DMS114 treated with DMSO at 0.1 percent for 48 hours (cell line): Measurements from ENCODE around the gene SERPINA4.
A peak's percentile ranks its signal among the peaks of the same experiment; 100 is the strongest.

Experiments
- DNase-seq: peaks from one replicate; lab custom pipeline; 2025; ENCODE audit not compliant: unreplicated experiment; lab: John Stamatoyannopoulos, UW

Gene SERPINA4

DNA sequence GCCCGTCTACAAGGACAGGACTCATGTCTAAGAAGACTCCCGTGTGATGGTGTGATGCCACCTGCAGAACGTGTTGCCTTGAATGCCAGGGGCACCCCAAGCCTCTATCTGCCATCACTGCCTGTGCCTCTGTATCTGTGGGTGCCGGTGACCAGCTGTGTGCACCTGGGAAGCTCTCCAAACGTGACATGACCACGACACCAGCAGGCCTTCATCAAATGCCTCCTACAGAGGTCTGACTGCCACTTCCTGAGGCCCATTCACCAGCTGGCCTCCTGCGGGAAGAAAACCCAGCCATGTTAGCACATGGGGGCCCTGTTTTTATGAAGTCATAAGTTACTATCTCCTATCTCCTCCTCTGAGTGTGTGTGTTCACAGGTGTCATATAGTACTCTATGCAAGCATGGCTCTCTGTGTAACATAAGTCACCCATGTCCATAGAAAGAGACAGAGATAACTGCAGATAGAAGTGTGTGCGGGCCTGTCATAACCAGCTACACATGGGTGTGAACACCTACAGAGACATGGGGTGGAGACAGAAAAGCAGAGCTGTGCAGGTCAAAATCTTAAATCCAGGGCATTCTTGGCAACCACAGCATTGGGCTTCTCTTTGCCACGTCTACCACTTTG, 18.3 kb upstream of the SERPINA4 start:
- no peak for DNase-seq

DNA sequence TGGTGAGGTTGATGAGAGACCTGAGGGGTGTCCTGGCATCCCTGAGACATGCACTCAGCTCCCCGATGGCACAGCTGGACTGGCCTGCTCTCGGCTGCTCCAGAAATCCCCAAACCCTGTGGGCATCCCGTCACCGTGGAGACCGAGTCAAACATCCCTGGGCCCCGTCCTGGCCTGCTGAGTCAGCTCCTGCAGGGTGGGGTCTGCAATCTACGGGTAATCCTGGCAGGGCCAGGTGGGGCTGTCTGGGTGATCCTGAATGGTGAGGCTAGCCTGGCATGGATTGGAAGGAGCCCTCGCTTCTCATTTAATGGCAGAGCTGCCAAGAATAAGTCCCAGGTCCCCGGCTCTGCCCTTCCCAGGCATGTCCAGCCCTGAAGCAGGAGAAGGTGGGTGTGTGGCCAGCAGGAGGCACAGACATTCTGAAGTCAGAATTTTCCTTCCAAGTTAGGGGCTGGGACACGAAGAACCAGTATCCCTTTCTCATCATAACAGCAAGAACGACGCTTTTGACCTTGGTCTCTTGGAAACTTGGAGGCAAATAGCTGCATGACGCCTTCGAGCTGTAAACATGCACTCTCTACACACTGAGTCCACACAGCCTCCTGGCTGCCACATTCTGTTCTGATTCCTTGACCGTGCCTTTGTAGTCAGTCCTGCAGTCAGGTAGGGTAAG, 17.7 kb upstream of the SERPINA4 start:
- DNase-seq = no peak

GRCh38 chr14:94544726-94545125, 16.5 kb upstream of the SERPINA4 start:
- DNase-seq = no peak

DNA sequence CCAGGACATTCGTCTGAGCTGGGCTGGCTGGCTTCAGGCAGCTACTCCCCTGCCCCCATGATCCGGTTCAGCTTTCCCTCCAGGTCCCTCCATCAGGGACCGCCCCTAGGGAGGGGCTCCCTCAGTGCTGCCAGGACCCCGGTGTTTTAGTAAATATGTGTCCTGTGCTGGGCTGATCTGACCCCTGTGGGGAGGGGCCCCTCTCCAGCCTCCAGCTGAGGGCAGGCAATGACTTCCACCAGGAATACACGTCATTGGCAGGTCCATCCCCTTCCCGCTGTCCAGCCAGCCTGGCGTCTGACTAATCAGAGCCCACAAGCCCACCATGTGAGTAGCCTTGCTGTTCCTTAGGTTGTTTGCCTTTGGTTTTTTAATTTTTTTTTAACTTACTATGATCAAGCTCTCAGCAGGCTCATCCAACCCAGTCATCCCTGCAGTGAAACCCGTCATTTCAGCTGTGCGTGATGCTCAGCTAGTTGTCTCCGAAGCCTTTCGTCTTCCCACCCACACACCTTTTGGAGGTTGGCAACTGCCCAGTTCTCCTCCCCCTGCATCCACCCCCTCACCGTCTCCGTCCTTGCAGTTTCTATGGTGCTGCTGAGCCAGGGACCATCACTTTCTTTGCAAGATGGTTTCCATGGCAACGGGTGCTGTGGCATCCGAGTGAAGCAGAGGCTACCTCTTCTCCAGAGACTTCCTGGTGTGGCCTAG, 16.0 kb upstream of the SERPINA4 start:
- DNase-seq = no peak

DNA sequence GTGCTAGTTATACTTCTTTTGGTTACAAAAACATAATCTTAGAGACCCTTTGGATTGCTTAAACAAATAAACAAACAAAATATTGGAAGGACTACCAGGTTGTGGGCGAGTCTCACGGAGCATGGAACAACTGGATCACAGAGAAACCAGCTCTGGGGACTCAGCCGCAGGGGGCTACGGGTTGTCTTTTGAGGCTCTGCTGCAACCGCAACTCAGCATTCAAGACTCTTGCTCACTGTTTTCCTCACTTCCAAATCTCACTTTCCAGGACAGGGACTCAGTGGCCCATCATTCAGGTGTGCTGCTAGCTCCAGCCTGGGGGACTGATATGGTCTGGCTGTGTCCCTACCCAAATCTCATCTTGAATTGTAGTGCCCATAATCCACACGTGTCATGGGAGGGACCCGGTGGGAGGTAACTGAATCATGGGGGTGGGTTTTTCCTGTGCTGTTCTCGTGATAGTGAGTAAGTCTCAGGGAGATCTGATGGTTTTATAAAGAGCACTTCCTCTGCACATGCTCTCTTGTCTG, 14.0 kb upstream of the SERPINA4 start:
- no peak for DNase-seq

DNA sequence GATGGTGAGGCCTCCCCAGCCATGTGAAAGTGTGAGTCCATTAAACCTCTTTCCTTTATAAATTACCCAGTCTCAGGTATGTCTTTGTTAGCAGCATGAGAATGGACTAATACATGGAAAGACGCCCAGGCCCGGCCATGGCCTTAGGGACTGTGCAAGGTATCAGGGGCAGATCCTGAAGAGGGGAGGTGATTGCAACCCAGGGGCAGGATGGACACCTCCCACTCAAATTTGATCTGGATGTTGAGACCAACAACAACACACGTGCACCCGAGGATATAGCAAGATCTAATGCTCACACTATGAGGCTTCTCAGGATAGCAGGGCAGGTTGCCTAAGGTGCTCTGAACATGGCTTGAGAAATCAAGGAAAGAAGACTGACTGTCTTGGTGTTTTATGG, 13.5 kb upstream of the SERPINA4 start:
- DNase-seq = no peak

GRCh38 chr14:94548131-94548998, 12.9 kb upstream of the SERPINA4 start:
- no peak for DNase-seq

- peak; percentile 16 for DNase-seq
These were observed 11.9 kb upstream of the SERPINA4 start for GRCh38 chr14:94548999-94549985.

DNA sequence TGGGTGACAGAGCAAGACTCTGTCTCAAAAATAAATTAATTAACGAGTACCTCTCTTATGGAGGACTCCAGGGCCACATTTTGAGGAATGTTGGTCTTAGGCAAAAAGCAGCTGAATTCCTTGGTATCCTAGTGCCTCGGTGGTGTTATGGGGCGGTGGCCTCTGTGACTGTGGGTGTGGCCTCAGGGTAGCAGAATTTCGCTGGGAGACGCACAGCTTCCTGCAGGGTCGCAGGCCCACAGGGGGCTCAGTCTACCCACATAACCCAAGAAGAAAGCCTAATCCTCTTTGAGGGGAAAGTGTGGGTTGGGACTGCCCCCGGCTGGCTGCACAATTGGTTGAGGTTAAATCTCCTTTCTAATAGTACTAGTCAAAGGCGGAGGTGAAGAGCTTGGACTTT, 11.2 kb upstream of the SERPINA4 start:
- DNase-seq = no peak

DNA sequence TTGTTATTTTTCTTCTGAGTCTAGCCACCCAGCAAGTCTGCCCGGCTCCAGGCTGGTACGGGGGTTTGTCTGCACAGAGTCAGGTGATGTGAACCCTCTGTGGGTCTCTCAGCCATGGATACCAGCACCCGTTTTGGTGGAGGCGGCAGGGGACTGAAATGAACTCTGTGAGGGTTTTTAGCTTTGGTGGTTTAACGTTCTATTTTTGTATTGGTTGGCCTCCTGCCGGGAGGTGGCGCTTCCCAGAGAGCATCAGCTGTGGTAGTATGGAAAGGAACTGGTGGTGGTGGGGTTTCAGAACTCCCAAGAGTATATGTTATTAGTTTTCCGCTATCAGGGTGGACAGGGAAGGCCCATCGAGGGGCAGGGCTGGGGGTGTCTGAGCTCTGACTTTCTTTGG, 5.3 kb upstream of the SERPINA4 start:
- DNase-seq = no peak

DNA sequence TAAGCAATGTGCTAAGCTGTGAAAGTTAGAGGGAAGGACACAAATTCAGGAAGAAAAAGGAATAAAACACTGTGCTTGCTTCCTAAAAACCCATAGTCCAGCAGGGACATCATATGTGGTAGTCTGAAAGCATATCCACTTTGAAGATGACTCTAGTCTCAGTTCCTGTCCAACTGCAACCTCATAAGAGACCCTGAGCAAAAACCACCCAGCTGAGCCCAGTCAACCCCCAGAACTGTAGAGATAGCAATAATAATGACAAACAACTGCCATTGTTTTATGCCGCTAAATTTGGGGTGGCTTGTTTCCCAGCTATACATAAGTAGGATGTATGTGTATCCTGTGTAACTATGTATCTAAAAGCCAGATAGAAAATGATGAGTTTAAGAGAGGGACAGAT, 3.9 kb upstream of the SERPINA4 start:
- no peak for DNase-seq

DNA sequence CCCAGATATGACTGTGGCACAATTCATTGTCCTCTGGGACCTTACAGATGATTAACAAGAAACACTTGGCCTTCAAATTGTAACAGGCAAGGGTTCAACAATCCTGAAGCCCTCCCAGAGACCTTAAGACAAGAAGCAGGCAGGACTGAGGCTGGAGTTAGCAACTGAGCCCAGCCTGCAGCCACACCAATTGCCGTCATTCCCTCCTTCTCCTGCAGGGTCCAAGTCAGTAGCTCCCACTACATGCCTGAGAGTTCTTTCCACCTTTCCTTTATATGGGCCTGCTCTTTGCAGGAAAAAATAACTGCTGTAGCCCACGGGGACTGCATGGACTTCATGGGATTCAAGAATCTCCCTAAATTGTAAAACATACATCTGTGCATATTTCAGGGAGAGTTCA, 2.4 kb upstream of the SERPINA4 start:
- no peak for DNase-seq

DNA sequence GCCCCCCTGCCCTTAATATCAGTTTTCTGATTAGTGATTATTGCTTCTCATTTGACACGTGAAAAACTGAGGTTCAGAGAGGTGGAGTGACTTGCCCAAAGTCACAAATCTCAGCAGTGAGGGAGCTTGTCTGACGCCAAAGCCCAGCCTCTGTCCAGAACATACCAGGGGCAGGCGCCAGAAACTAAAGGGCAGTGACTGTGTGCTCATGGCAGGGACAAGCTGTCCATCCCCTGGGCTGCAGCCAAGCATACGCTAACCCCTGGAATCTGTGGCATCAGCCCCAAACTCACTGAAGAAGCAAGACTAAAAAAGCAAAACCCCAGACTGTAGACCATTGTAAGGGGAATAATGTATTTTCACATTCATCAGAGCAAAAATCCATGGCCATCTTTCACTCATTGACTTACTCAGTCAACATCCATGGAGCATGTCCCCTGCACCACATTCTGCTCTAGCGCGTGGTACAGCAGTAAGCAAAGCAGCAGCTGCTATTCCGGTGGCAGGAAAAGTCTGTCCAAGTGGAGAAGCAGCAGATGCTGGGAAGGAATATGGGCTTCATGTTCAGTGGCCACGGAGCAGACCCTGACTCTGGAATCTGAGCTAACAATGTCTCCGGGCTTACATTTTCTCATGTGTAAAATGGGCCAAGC, 1.5 kb upstream of the SERPINA4 start:
- no peak for DNase-seq

GRCh38 chr14:94560291-94560665, 964 bp upstream of the SERPINA4 start:
- no peak for DNase-seq

- no peak for DNase-seq
These were observed 391 bp downstream of the SERPINA4 start for GRCh38 chr14:94561656-94562010.

GRCh38 chr14:94562022-94562421, 780 bp downstream of the SERPINA4 start:
- DNase-seq = no peak

DNA sequence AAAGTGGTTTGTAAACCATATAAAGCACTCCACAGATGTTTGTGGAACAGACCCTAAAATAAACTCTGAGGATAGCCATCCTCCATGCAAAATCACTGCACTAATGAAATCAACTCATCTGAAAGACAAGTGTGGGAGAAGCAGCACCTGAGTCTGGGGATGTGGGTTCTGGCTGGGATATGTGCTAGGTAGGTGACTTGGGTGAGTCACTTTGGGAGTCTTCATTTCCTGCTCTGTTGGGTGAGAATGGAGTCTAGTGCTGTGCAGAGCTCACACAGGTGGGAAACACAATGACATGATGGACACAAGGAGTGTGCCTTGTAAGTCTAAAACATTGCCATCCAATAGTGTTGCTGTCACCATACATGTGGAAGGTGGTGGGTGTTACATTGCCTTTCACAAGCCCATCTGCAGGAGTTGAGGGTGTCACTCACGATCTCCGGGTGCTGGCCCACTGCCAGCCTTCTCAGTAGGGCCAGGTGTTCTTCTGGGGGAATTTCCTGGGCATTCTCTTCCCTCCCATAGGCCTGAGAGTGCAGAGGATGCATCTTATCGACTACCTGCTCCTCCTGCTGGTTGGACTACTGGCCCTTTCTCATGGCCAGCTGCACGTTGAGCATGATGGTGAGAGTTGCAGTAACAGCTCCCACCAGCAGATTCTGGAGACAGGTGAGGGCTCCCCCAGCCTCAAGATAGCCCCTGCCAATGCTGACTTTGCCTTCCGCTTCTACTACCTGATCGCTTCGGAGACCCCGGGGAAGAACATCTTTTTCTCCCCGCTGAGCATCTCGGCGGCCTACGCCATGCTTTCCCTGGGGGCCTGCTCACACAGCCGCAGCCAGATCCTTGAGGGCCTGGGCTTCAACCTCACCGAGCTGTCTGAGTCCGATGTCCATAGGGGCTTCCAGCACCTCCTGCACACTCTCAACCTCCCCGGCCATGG, 2.0 kb downstream of the SERPINA4 start:
- DNase-seq = no peak

- no peak for DNase-seq
These were observed 3.1 kb downstream of the SERPINA4 start for GRCh38 chr14:94564381-94564780.

GRCh38 chr14:94568186-94568585, 6.9 kb downstream of the SERPINA4 start:
- no peak for DNase-seq
